22Rv1 (cell line): ENCODE data around the gene NANOG.

Experiments used
- CTCF ChIP-seq: fragments of 450-650 bp; IDR thresholded peaks from 2 replicates; pipeline ENCODE4 v1.5.1; 2017; ENCODE audit warnings: mild to moderate bottlenecking
- ZFX ChIP-seq: fragments of 450-650 bp; IDR thresholded peaks from 2 replicates; pipeline ENCODE4 v1.6.1; 2017; ENCODE audit warnings: antibody characterized with exemption, borderline replicate concordance

- TF ChIP-seq CTCF: no peak
- TF ChIP-seq ZFX: no peak
Observed at GRCh38 chr12:7837366-7837765, 48.2 kb downstream of the NANOG start.
